Heart left ventricle (tissue), 16 donors: ENCODE results near the gene ITGA3. TPM values are rescaled to one million over a fixed set of nuclear protein-coding genes. Genes with fewer than 3 reads are reported as not detected.
A peak's percentile ranks its signal among the peaks of the same experiment; 100 is the strongest.

Experiments used
- ATAC-seq, 4 donors: fragments of 200-7000 bp; cut with Tn5 transposase; one replicate each; pipeline ENCODE4 v1.9.1; 2020 to 2022; ENCODE audit warnings: moderate library complexity in 4 of 4, mild to moderate bottlenecking in 3 of 4, moderate number of reproducible peaks in 1 of 4
- DNase-seq, 5 donors: peaks; one replicate each; pipeline ENCODE4 v3.0.0-alpha.2; 2020
- H3K27ac ChIP-seq, 12 donors: fragments of 200-600 bp; sonication (generic) in 4 of 12; one replicate each; pipeline versions ENCODE4 v1.5.0 to v1.8.0; 2016 to 2022; ENCODE audit warnings: mild to moderate bottlenecking in 2 of 12
- H3K27me3 ChIP-seq, 9 donors: fragments of 200-600 bp; sonication (generic) in 2 of 9; one replicate each; pipeline versions ENCODE4 v1.5.1 to v1.8.0; 2016 to 2022; ENCODE audit warnings: mild to moderate bottlenecking in 3 of 9
- H3K36me3 ChIP-seq, 9 donors: fragments of 200-600 bp; sonication (generic) in 2 of 9; one replicate each; pipeline versions ENCODE4 v1.5.0 to v1.8.0; 2018 to 2022; ENCODE audit warnings: mild to moderate bottlenecking in 2 of 9
- H3K4me1 ChIP-seq, 12 donors: fragments of 200-600 bp; sonication (generic) in 4 of 12; one replicate each; pipeline versions ENCODE4 v1.5.0 to v1.8.0; 2016 to 2022; ENCODE audit warnings: mild to moderate bottlenecking in 3 of 12
- H3K4me3 ChIP-seq, 12 donors: fragments of 200-600 bp; sonication (generic) in 4 of 12; one replicate each; pipeline versions ENCODE4 v1.5.0 to v1.8.0; 2017 to 2022; ENCODE audit warnings: mild to moderate bottlenecking in 9 of 12, moderate library complexity in 4 of 12
- H3K9me3 ChIP-seq, 12 donors: fragments of 200-600 bp; sonication (generic) in 4 of 12; one replicate each; pipeline versions ENCODE4 v1.5.0 to v1.8.0; 2016 to 2022; ENCODE audit warnings: mild to moderate bottlenecking in 1 of 12
- CTCF ChIP-seq, 12 donors: fragments of 200-600 bp; sonication (generic) in 4 of 12; IDR thresholded peaks; one replicate each; pipeline versions ENCODE4 v1.5.0 to v1.8.0; 2018 to 2022; ENCODE audit warnings: antibody characterized with exemption in 12 of 12, mild to moderate bottlenecking in 5 of 12
- POLR2A ChIP-seq, 2 donors: fragments of 450-650 bp; IDR thresholded peaks; one replicate each; pipeline ENCODE4 v1.6.1; 2017; ENCODE audit warnings: antibody characterized with exemption in 2 of 2, mild to moderate bottlenecking in 2 of 2, moderate library complexity in 2 of 2
- WGBS, 4 donors: extraction: QIAGEN DNeasy Blood & Tissue Kit in 2 of 4; methylation state at CpG; one replicate each; pipeline versions ENCODE4 v1.1.5 to v1.1.7; 2013 to 2018; 5-methylcytosine and 5-hydroxymethylcytosine counted together
- intact Hi-C, 10 donors: fragments of 100-400 bp; cut with DNase I; formaldehyde crosslinking; loops; one replicate each; pipeline versions ENCODE4 v1.11.1 to v1.14.2; 2022
- polyA plus RNA-seq, 2 donors: library from polyadenylated mRNA; stranded (reverse); fragments of 200-250 nt; gene quantifications; one replicate each; pipeline ENCODE4 v1.2.3, GENCODE V29; 2013
- total RNA-seq, 9 donors: library from RNA; depleted of rRNA in 2 of 9; stranded (reverse); fragments of >200 nt in 2 of 9; fragmentation: NEBNext Ultra II Directional in 3 of 9; extraction: Animal tissue kit (Norgen Biotek cat#: 25700) in 3 of 9; gene quantifications; one replicate each; pipeline versions ENCODE4 v1.1.0 to v1.2.4, GENCODE V29; 2016 to 2023
- donor health status: ischemic (EF 13 %, LVEDD 7.1; RV severe dilation, severe dysfunction).
- donor health status: healthy with polysubstance abuse.
- donor health status: DM: no; HTN: yes; CAD: no.
- donor health status: DM: no; HTN: no; CAD: no.
- donor health status: ischemic (EF 25% LVEDD 6.9; RV normal size, moderate dysfunction).
- donor health status: ischemic (EF 25% LVEDD 5.7; RV mildly dilated, moderate dysfunction).
- donor health status: healthy.
- donor health status: DM: yes; HTN: yes; CAD: no.
- donor health status: ischemic (EF 35%, LVEDD 5.7; RV mildly dilated, moderate dysfunction).
- donor health status: nonischemic (EF 11% LVEDD 7.7; RV severe dilation, severe dysfunction).
- donor health status: DM: yes; HTN: yes; CAD: no.
- donor health status: PGD.
- donor health status: ischemic (EF 29% LVEDD 5.4; RV normal size, mild dysfunction).
- donor health status: nonischemic (EF 23%, LVEDD 6.1; RV moderate dilation, normal function).

The ITGA3 gene
- total and polyA plus RNA-seq, 11 donors = 16.8 to 72.9 (median 23.6) TPM

GRCh38 chr17:50135316-50136095 is 79.6 kb downstream of the ITGA3 start:
- H3K36me3 ChIP-seq = peaks cover 0 to 66% (median 58%) of the 10 kb centered on the region in 9 donors
- no peak for ATAC-seq
- TF ChIP-seq CTCF (IDR thresholded peaks at IDR 0.05) (no peak), POLR2A (IDR thresholded peaks at IDR 0.05) (no peak)
- 92 to 95% (median 93%) methylated on average over 15 to 16 of the region's 16 CpGs for WGBS, 4 donors
- H3K9me3 ChIP-seq = no peaks in the 10 kb centered on the region
- H3K27me3 ChIP-seq = peaks cover 0 to 3% (median 0%) of the 10 kb centered on the region in 9 donors
- H3K4me3 ChIP-seq = no peak overlapping the region
- H3K27ac ChIP-seq = no peak overlapping the region
- peaks cover 0 to 46% (median 27%) of the 10 kb centered on the region in 12 donors for H3K4me1 ChIP-seq
- intact Hi-C loops = no loop called here
- DNase-seq = peak in 1 of 5 donors; percentile 15

- Histone ChIP-seq H3K27me3 (no peaks in the 10 kb centered on the region), H3K36me3 (peaks cover 0 to 73% (median 65%) of the 10 kb centered on the region in 9 donors), H3K27ac (no peak overlapping the region), H3K4me3 (no peak overlapping the region), H3K9me3 (no peaks in the 10 kb centered on the region), H3K4me1 (peaks cover 0 to 46% (median 33%) of the 10 kb centered on the region in 12 donors)
- intact Hi-C loops = no loop called here
- DNase-seq (no peak), ATAC-seq (no peak)
- 94 to 95% (median 94%) methylated on average over 11 of the region's 11 CpGs for WGBS, 4 donors
- TF ChIP-seq CTCF (IDR thresholded peaks at IDR 0.05) (no peak), POLR2A (IDR thresholded peaks at IDR 0.05) (no peak)
These were observed 80.3 kb downstream of the ITGA3 start for GRCh38 chr17:50136096-50136687.

GRCh38 chr17:50137042-50137441 is 81.1 kb downstream of the ITGA3 start:
- H3K9me3 ChIP-seq = no peaks in the 10 kb centered on the region
- DNase-seq (no peak), ATAC-seq (no peak)
- H3K27ac ChIP-seq = no peak overlapping the region
- H3K4me3 ChIP-seq = no peak overlapping the region
- peaks cover 0 to 82% (median 73%) of the 10 kb centered on the region in 9 donors for H3K36me3 ChIP-seq
- no peaks in the 10 kb centered on the region for H3K27me3 ChIP-seq
- intact Hi-C loops = no loop called here
- TF ChIP-seq POLR2A (IDR thresholded peaks at IDR 0.05) = no peak
- TF ChIP-seq CTCF (IDR thresholded peaks at IDR 0.05) = no peak
- H3K4me1 ChIP-seq = peaks cover 0 to 54% (median 38%) of the 10 kb centered on the region in 12 donors
- 88 to 94% (median 90%) methylated on average over 4 of the region's 4 CpGs for WGBS, 4 donors

DNA sequence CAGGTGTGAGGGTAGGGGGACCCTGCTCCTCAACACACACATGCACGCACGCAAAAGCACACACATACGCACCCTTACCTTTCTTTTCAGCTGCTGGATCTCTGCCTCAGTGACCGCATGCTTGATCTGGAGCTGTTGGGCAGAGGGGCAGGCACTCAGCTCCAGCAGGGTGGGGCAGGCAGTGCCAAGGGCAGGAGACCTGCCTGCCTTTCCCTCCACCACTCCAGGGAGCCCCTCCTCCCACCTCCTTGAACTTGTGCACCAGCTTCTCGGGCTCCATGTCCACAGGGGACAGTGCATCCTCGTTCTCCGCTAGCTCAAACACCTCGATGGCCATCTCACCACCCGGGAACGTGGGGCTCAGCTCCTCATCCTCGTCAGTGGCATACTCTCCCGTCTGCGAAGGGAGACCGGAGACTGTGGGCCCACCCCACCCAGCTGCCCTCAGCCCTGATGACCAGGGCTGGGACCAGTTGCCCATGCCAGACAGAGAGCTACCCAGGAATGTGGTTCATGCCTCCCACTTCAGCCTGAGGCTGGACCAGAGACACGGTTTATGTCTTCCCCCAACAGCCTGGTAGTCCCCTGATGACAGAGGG is 83.4 kb downstream of the ITGA3 start:
- no peak overlapping the region for H3K4me3 ChIP-seq
- peaks cover 0 to 100% (median 94%) of the 10 kb centered on the region in 9 donors for H3K36me3 ChIP-seq
- 87 to 90% (median 89%) methylated on average over 14 to 15 of the region's 15 CpGs for WGBS, 4 donors
- H3K27me3 ChIP-seq = no peaks in the 10 kb centered on the region
- H3K27ac ChIP-seq = peak overlapping the region in 7 of 12 donors; percentile 16 to 79 (median 51)
- TF ChIP-seq POLR2A (IDR thresholded peaks at IDR 0.05) = no peak
- no peak for TF ChIP-seq CTCF (IDR thresholded peaks at IDR 0.05)
- DNase-seq (peak in 1 of 5 donors; percentile 19), ATAC-seq (no peak)
- H3K4me1 ChIP-seq = peaks cover 0 to 42% (median 26%) of the 10 kb centered on the region in 12 donors
- intact Hi-C loops = no loop called here
- no peaks in the 10 kb centered on the region for H3K9me3 ChIP-seq
